HepG2 (cell line): Measurements from ENCODE around the gene EHD4.

Experiments
- ASH2L ChIP-seq: fragments of 300-600, 200-600 bp; sonication (generic); IDR thresholded peaks from 2 replicates; pipeline ENCODE4 v1.7.0; 2017; ENCODE audit warnings: low read depth, mild to moderate bottlenecking, moderate library complexity, mixed read lengths, low read length; ENCODE audit not compliant: insufficient read length
- CENPX ChIP-seq: sonication (generic); formaldehyde crosslinking; IDR thresholded peaks from 2 replicates; pipeline ENCODE4 v1.9.0; 2021; ENCODE audit warnings: mild to moderate bottlenecking, missing genetic modification reagents, moderate library complexity
- CSRNP1 ChIP-seq: sonication (generic); formaldehyde crosslinking; IDR thresholded peaks from 2 replicates; pipeline ENCODE4 v1.8.1; 2023; ENCODE audit warnings: mild to moderate bottlenecking, missing genetic modification reagents
- CTCF ChIP-seq: sonication (generic); formaldehyde crosslinking; IDR thresholded peaks from 2 replicates; pipeline ENCODE4 v1.5.0; 2020; ENCODE audit warnings: mild to moderate bottlenecking, missing genetic modification reagents, moderate library complexity
- ELF3 ChIP-seq: IDR thresholded peaks from 2 replicates; pipeline ENCODE4 v1.6.1; 2016; ENCODE audit warnings: missing genetic modification reagents, missing compliant biosample characterization
- EP300 ChIP-seq, 3 experiments: sonication (generic) in 1 of 3; formaldehyde crosslinking in 1 of 3; IDR thresholded peaks; 2 replicates each; pipeline versions ENCODE4 v1.5.1 to v1.6.1; 2011 to 2020; ENCODE audit warnings: low read depth in 2 of 3, low read length in 2 of 3, borderline replicate concordance in 1 of 3, improper control_type of control experiment in 1 of 3, mild to moderate bottlenecking in 1 of 3, missing genetic modification reagents in 1 of 3, moderate library complexity in 1 of 3
- POLR2AphosphoS5 ChIP-seq: IDR thresholded peaks from 2 replicates; pipeline ENCODE4 v1.6.1; 2012; ENCODE audit warnings: low read depth, low read length
- YY1 ChIP-seq: IDR thresholded peaks from 2 replicates; pipeline ENCODE4 v1.6.1; 2011; ENCODE audit warnings: low read length, low read depth, moderate library complexity, mild to moderate bottlenecking; ENCODE audit not compliant: insufficient read depth, insufficient replicate concordance
- ZBTB38 ChIP-seq: sonication (generic); formaldehyde crosslinking; IDR thresholded peaks from 2 replicates; pipeline ENCODE4 v1.5.1; 2020; ENCODE audit warnings: mild to moderate bottlenecking, missing genetic modification reagents
- ZHX1 ChIP-seq: sonication (generic); formaldehyde crosslinking; IDR thresholded peaks from 2 replicates; pipeline ENCODE4 v1.8.1; 2022; ENCODE audit warnings: low read depth, mild to moderate bottlenecking, missing genetic modification reagents
- TF ChIP-seq, protein P1 (sequence below): sonication (generic); formaldehyde crosslinking; IDR thresholded peaks from 2 replicates; pipeline ENCODE4 v1.4.0; 2020; ENCODE audit warnings: missing genetic modification reagents
- TF ChIP-seq, protein P2 (sequence below): IDR thresholded peaks from 2 replicates; pipeline ENCODE4 v1.6.1; 2016; ENCODE audit warnings: control low read depth

- TF ChIP-seq CTCF (CRISPR knock-in tag) (no peak), ASH2L (no peak), EP300 (IDR thresholded peaks at IDR 0.05; ENCODE audit: low read depth in 2 of 2, low read length in 2 of 2) (no peak), EP300 (CRISPR knock-in tag; IDR thresholded peaks at IDR 0.05; ENCODE audit: borderline replicate concordance) (no peak), POLR2AphosphoS5 (no peak), ZBTB38 (CRISPR knock-in tag) (no peak), CSRNP1 (no peak), ZHX1 (CRISPR knock-in tag) (no peak), CENPX (CRISPR knock-in tag) (no peak), YY1 (no peak), ELF3 (CRISPR knock-in tag) (no peak)
- TF ChIP-seq, protein P1, sequence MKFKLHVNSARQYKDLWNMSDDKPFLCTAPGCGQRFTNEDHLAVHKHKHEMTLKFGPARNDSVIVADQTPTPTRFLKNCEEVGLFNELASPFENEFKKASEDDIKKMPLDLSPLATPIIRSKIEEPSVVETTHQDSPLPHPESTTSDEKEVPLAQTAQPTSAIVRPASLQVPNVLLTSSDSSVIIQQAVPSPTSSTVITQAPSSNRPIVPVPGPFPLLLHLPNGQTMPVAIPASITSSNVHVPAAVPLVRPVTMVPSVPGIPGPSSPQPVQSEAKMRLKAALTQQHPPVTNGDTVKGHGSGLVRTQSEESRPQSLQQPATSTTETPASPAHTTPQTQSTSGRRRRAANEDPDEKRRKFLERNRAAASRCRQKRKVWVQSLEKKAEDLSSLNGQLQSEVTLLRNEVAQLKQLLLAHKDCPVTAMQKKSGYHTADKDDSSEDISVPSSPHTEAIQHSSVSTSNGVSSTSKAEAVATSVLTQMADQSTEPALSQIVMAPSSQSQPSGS: no peak
- TF ChIP-seq, protein P2, sequence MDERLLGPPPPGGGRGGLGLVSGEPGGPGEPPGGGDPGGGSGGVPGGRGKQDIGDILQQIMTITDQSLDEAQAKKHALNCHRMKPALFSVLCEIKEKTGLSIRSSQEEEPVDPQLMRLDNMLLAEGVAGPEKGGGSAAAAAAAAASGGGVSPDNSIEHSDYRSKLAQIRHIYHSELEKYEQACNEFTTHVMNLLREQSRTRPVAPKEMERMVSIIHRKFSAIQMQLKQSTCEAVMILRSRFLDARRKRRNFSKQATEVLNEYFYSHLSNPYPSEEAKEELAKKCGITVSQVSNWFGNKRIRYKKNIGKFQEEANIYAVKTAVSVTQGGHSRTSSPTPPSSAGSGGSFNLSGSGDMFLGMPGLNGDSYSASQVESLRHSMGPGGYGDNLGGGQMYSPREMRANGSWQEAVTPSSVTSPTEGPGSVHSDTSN (CRISPR knock-in tag): no peak
Observed at GRCh38 chr15:41945731-41946130, 26.6 kb downstream of the EHD4 start.
